Thyroid gland (tissue), 4 donors: Measurements from ENCODE around the gene FAM53B. TPM values are rescaled to one million over a fixed set of nuclear protein-coding genes. Genes with fewer than 3 reads are reported as not detected.

Experiments used
- DNase-seq, 2 donors: peaks; one replicate each; pipeline ENCODE4 v3.0.0-alpha.2; 2019
- H3K27ac ChIP-seq, 3 donors: fragments of 200-600 bp; sonication (generic); 1 replicate in 2 of 3; 2 replicates in 1 of 3; pipeline ENCODE4 v1.5.1; 2016 to 2019; ENCODE audit warnings: mild to moderate bottlenecking in 1 of 3, moderate library complexity in 1 of 3
- H3K27me3 ChIP-seq: fragments of 200-600 bp; sonication (generic); one replicate; pipeline ENCODE4 v1.5.1; 2019
- H3K36me3 ChIP-seq, 2 donors: fragments of 200-600 bp; sonication (generic); one replicate each; pipeline ENCODE4 v1.5.1; 2016 to 2019
- H3K4me1 ChIP-seq, 2 donors: fragments of 200-600 bp; sonication (generic); one replicate each; pipeline ENCODE4 v1.5.1; 2017 to 2019
- H3K4me3 ChIP-seq, 3 donors: fragments of 200-600 bp; sonication (generic); replicated peaks in 1 of 3; 1 replicate in 2 of 3; 2 replicates in 1 of 3; pipeline ENCODE4 v1.5.1; 2016; ENCODE audit warnings: mild to moderate bottlenecking in 1 of 3
- H3K9me3 ChIP-seq: fragments of 200-600 bp; sonication (generic); one replicate; pipeline ENCODE4 v1.5.1; 2017
- POLR2A ChIP-seq, 2 donors: fragments of 450-650 bp; IDR thresholded peaks; one replicate each; pipeline ENCODE4 v1.6.1; 2017; ENCODE audit warnings: antibody characterized with exemption in 2 of 2, mild to moderate bottlenecking in 2 of 2, moderate library complexity in 1 of 2
- WGBS, 2 donors: methylation state at CpG; one replicate each; pipeline ENCODE4 v1.1.5; 2017; 5-methylcytosine and 5-hydroxymethylcytosine counted together
- intact Hi-C: fragments of 100-400 bp; cut with DNase I; formaldehyde crosslinking; loops from one replicate; pipeline ENCODE4 v1.15.1; 2023
- total RNA-seq, 4 donors: library from RNA; depleted of rRNA; stranded (reverse); fragments of >200 nt; gene quantifications; one replicate each; pipeline ENCODE4 v1.2.3, GENCODE V29; 2016
- TF ChIP-seq, protein P1 (sequence below), 6 experiments: fragments of 200-600 bp in 3 of 6; fragments of 450-650 bp in 3 of 6; sonication (generic) in 3 of 6; IDR thresholded peaks; one replicate each; pipeline ENCODE4 v1.5.1; 2016 to 2019; ENCODE audit warnings: antibody characterized with exemption in 6 of 6, mild to moderate bottlenecking in 2 of 6, inconsistent platforms in 1 of 6, moderate library complexity in 1 of 6

Gene FAM53B
- total RNA-seq, 4 donors from 2014 or later, result 37.6 to 96.3 (median 80.4) TPM

GRCh38 chr10:124574456-124575070 lies 169.6 kb downstream of the FAM53B start:
- intact Hi-C loops, result no loop called here
- H3K9me3 ChIP-seq, result no peaks in the 10 kb centered on the region
- no peak overlapping the region for H3K4me3 ChIP-seq
- H3K27ac ChIP-seq, result no peak overlapping the region
- TF ChIP-seq POLR2A (IDR thresholded peaks at IDR 0.05), result no peak
- TF ChIP-seq, protein P1, sequence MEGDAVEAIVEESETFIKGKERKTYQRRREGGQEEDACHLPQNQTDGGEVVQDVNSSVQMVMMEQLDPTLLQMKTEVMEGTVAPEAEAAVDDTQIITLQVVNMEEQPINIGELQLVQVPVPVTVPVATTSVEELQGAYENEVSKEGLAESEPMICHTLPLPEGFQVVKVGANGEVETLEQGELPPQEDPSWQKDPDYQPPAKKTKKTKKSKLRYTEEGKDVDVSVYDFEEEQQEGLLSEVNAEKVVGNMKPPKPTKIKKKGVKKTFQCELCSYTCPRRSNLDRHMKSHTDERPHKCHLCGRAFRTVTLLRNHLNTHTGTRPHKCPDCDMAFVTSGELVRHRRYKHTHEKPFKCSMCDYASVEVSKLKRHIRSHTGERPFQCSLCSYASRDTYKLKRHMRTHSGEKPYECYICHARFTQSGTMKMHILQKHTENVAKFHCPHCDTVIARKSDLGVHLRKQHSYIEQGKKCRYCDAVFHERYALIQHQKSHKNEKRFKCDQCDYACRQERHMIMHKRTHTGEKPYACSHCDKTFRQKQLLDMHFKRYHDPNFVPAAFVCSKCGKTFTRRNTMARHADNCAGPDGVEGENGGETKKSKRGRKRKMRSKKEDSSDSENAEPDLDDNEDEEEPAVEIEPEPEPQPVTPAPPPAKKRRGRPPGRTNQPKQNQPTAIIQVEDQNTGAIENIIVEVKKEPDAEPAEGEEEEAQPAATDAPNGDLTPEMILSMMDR (IDR thresholded peaks at IDR 0.05), result no peak
- 91 to 94% methylated on average over 13 to 14 of the region's 14 CpGs for WGBS, 2 donors
- H3K4me1 ChIP-seq, result peaks cover 0 to 9% of the 10 kb centered on the region in 2 donors
- DNase-seq, result no peak
- H3K36me3 ChIP-seq, result no peaks in the 10 kb centered on the region
- no peaks in the 10 kb centered on the region for H3K27me3 ChIP-seq

DNA sequence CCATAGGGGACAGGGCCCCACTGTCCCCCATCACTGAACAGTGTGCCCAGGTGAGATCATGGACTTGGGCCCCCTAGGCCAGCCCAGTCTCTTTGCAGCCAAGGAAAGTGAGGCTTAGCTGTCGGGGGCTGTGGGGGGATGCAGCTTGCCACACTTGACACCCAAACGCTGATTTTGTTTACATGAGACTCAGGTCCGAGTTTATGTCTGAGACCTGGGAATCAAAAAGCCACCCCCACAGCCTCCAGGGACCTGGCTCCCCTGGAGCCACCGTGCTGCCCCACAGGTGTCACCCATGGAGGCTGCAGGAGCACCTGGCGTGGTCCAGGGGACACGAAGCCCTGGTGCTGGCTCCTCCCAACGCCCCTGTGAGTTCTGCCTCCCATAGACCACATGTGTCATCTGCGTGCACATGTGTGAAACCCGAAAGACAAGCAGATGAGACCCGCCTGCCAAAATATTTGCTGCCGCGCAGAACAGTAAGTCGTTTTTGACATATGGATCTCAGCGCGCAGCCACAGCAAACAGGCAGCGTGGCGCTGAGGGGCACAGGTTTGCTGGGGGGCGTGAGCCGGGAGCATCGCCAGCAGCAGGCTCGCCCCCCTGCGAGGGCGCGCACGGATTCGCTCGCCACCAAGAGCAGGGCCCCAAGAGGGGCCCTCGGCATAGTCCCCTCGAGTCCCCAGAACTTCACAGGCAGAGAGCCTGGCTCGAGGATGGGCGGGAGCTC lies 170.3 kb downstream of the FAM53B start:
- H3K27ac ChIP-seq, result no peak overlapping the region
- intact Hi-C loops, result no loop called here
- no peak for TF ChIP-seq POLR2A (IDR thresholded peaks at IDR 0.05)
- TF ChIP-seq, protein P1 (IDR thresholded peaks at IDR 0.05), result no peak
- no peaks in the 10 kb centered on the region for H3K9me3 ChIP-seq
- no peak for DNase-seq
- WGBS, 2 donors, result 88 to 89% methylated on average over 18 to 30 of the region's 31 CpGs
- H3K4me1 ChIP-seq, result peaks cover 0 to 6% of the 10 kb centered on the region in 2 donors
- H3K27me3 ChIP-seq, result no peaks in the 10 kb centered on the region
- no peak overlapping the region for H3K4me3 ChIP-seq
- no peaks in the 10 kb centered on the region for H3K36me3 ChIP-seq

GRCh38 chr10:124572751-124573150 lies 171.4 kb downstream of the FAM53B start:
- H3K36me3 ChIP-seq, result no peaks in the 10 kb centered on the region
- no peaks in the 10 kb centered on the region for H3K4me1 ChIP-seq
- 93% methylated on average over 11 of the region's 11 CpGs for WGBS, 2 donors
- TF ChIP-seq POLR2A (IDR thresholded peaks at IDR 0.05), result no peak
- TF ChIP-seq, protein P1 (IDR thresholded peaks at IDR 0.05), result no peak
- DNase-seq, result no peak
- intact Hi-C loops, result no loop called here
- H3K4me3 ChIP-seq, result no peak overlapping the region
- H3K9me3 ChIP-seq, result no peaks in the 10 kb centered on the region
- no peaks in the 10 kb centered on the region for H3K27me3 ChIP-seq
- no peak overlapping the region for H3K27ac ChIP-seq

DNA sequence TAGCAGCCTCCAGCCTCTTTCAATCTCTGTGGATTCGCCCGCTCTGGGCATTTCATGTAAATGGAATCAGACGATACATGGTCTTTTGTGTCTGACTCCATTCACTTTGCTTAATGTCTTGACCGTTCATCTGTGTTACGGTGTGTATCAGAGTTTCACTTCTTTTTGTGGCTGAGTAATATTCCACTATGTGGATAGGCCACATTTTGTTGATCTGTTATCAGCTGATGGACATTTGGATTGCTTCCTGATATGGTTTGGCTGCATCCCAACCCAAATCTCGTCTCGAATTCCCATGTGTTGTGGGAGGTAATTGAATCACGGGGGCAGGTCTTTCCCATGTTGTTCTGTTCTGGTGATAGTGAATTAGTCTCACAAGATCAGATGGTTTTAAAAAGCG lies 173.5 kb downstream of the FAM53B start:
- Histone ChIP-seq H3K4me1 (peaks cover 3 to 9% of the 10 kb centered on the region in 2 donors), H3K36me3 (no peaks in the 10 kb centered on the region), H3K9me3 (no peaks in the 10 kb centered on the region), H3K27me3 (no peaks in the 10 kb centered on the region), H3K27ac (no peak overlapping the region), H3K4me3 (no peak overlapping the region)
- DNase-seq, result no peak
- intact Hi-C loops, result no loop called here
- WGBS, 2 donors, result 93 to 94% methylated on average over 9 of the region's 9 CpGs
- no peak for TF ChIP-seq POLR2A (IDR thresholded peaks at IDR 0.05)
- TF ChIP-seq, protein P1 (IDR thresholded peaks at IDR 0.05), result no peak
